Fibroblast of the conjunctiva (primary cell): ENCODE data around the gene SLC26A2.

Source experiments
- DNase-seq: peaks from one replicate; pipeline ENCODE4 v3.0.0-alpha.2; 2010; ENCODE audit warnings: low read depth

The SLC26A2 gene

DNA sequence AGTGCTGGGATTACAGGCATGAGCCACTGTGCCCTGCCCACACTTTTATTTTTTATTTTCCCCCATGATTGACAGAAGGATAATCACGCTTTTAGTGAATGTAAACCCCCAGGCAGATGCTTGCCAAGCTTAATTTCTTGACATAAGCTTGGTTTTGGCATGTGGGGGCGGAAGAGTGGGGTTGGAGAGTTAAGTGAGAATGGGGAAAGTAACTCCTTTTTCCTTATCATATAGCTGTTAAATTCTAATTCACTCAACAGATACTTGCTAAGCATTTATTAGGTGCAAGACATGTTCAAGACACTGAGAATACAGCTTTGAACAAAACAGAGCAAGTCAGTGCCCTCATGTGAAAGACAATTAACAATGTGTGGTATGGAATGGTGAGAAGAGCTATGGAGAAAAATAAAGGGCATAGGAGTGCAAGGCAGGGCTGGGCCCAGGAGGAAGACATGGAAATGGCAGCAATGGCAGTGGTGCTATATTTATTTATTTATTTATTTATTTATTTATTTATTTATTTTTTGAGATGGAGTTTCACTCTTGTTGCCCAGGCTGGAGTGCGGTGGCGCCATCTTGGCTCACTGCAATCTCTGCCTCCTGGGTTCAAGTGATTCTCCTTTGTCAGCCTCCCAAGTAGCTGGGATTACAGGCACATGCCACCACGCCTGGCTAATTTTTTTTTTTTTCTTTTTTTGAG, 2.2 kb downstream of the SLC26A2 start:
- DNase-seq, result no peak

DNA sequence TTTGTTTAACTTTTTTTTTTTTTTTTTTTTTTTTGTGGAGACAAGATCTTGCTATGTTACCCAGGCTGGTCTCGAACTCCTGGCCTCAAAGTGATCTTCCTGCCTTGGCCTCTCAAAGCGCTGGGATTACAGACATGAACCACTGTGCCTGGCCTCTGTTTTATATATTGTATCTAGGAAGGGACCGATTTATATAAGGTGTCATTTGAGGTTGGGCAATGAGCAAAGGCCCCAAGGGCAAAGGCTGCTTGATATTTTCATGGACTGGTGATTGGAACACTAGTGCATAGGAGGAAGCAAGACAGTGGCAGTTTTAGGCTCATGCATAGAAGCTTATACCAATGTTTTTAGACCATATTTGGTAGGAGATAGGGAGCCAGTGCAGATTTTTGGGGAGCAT, 3.2 kb downstream of the SLC26A2 start:
- DNase-seq, result no peak

GRCh38 chr5:149966946-149967345, 6.4 kb downstream of the SLC26A2 start:
- no peak for DNase-seq

DNA sequence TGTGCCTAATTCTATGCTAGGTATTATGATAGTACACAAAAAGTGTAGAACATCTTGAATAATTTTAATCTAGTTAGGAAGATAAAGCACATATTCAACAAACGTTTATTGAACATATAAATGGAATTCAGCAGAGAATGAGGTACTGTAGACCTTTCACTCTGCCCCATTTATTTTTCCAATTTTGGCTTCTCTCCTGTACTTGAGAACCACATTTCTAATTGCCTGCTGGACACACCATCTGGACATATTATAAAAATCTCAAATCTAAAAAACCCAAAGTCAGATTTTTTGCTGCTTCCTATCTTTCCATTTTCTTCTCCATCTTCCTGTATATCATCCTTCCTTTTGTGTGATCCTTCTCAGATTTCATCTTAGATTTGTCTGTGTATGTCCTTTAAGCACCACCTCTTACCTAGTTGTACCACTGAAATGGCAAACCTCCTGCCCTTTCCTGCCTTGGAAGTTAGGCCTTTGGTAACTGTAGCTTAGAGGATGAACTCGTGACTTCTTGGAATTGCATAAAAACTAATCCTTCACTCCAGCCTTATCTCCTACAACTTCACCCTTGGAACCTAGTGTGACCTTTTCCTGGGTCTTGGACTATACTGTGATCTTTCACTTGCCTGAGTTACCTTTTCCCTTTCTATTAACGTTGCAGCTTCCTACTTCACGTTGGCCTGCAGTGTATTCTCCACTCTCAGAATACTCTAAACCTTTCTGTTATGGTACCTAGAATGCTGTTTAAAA, 8.8 kb downstream of the SLC26A2 start:
- no peak for DNase-seq

DNA sequence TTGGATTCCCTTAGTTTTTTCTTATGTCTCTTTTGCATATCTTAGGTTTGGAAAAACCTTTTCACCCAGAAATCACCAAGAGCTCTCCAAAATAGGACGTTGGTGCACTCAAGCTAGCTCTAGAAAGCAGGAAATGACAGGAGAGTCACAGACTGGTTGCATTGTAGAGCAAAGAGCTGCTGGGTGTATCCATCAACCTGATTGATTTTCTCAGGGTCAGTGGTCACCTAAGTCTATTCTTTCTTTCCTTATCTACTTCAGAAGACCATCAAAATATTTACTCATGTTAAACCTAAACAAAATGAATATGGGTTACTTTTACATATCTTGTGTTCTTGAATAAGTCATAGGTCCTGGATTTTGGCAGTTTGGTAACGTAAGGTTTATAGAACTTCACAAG, 14.9 kb downstream of the SLC26A2 start:
- no peak for DNase-seq

DNA sequence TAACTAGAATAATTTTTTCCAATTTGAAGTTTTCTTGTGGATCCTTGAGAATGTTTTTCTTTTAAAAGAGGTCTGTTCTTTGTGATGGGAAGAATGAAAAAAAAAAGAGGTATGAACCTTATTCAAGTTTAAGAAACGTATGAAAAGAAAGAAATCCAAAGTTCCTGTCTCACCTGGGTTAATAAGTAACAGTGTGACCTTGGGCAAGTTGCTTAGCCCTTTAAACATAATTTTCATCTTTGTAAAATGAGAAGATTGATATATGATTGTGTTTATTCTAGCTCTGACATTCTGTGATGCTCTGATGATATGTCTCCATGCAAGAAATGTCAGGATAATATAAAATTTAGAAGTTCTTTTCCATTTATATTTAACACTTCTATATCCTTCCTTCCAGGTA, 19.3 kb downstream of the SLC26A2 start:
- DNase-seq, result no peak

DNA sequence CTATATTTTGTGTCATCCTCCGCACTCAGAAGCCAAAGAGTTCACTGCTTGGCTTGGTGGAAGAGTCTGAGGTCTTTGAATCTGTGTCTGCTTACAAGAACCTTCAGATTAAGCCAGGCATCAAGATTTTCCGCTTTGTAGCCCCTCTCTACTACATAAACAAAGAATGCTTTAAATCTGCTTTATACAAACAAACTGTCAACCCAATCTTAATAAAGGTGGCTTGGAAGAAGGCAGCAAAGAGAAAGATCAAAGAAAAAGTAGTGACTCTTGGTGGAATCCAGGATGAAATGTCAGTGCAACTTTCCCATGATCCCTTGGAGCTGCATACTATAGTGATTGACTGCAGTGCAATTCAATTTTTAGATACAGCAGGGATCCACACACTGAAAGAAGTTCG, 20.6 kb downstream of the SLC26A2 start:
- no peak for DNase-seq

DNA sequence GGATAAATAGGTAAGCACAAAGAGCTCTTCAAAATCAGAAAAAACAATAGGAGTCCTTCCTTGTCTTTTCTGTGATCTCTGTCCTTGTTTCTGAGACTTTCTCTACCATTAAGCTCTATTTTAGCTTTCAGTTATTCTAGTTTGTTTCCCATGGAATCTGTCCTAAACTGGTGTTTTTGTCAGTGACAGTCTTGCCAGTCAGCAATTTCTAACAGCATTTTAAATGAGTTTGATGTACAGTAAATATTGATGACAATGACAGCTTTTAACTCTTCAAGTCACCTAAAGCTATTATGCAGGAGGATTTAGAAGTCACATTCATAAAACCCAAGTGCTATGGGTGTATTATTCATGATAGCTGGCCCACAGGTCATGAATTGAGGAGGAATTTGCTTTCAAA, 21.9 kb downstream of the SLC26A2 start:
- DNase-seq, result no peak

DNA sequence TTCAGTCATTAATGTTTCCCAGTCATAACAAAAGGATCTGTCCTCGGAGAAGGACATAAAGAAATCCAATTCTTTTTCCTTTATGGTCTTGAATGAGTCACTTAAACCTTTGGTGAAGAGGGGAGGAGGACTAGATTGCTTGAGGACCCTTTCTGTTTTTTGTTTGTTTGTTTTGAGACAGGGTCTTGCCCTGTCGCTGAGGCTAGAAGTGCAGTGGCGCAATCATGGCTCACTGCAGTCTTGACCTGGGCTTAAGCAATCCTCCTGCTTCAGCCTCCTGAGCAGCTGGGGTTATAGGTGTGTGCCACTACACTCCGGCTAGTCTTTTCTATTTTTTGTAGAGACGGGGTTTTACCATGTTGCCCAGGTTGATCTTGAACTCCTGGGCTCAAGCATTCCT, 27.6 kb downstream of the SLC26A2 start:
- DNase-seq, result no peak

GRCh38 chr5:149990518-149991376, 30.2 kb downstream of the SLC26A2 start:
- peak; percentile 68 for DNase-seq

GRCh38 chr5:149993471-149993870, 32.9 kb downstream of the SLC26A2 start:
- DNase-seq, result no peak

- DNase-seq, result no peak
Observed at GRCh38 chr5:149995385-149996204, 35.0 kb downstream of the SLC26A2 start.

DNA sequence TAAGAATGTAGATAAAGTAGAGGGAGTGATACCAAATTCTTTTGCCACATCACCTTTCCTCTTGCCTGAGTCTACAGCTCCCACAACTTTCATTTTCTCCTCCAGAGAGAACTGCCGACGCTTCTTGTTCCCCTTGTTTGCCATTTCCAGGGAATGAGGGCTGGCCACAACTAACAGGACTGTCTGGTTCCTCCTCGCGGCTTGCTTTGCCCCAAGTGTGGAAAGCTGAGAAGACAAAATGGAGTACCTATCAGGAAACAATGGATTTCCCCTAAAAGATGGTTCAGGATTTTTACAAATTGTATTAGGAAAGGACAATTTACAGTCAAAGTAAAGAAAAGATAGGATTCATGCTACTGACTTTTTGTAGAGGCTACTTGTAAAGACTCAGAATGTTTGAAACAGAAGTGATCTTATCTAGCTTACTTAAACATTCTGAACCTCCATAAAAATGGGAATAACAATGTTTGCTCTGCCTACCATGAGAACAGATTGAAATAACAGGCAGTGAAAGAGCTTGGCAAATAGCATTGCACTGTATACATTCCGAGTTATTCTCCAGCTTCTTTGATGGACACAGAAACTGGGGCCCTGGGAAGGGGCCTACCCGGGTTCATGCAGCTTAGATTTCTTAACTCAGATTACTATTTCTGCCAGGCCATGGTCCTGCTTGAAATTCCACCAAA, 35.8 kb downstream of the SLC26A2 start:
- DNase-seq, result no peak

GRCh38 chr5:149998281-149998680, 37.7 kb downstream of the SLC26A2 start:
- DNase-seq, result no peak

DNA sequence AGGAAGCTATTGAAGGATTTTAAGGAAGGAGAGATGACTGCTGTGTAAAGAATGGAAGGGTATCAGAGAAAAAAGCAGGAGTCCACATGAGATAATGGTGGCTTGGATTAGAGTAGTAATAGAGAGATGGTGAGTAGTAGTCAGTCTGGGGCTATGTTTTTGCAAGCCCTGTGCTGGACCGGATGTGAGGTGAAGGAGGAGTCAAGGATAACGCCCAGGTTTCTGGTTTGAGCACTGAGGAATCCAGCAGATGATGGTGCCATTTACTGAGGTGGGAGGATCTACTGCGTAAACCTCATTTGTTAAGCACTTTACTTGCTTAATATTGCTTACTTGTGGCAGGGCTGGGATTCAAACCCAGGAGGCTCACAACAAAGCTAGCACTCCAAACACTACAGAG, 38.8 kb downstream of the SLC26A2 start:
- DNase-seq, result no peak

DNA sequence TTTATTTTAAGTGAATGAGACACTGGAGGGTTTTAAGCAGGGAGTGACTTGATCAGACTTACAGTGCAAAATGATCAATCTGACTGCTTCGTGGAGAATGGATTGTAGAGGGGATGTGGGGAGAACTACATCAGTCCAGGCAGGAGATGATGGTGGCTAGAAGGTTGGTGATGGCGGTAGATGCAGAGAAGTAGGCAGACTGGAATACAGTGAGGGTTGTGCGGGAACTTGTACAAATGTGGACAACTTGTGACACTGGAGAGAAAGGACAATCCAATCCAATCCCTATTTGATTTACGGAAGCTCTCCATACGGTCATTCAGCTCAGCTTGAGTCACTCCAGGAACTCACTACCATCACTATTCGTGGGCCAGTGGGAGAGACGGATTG, 39.3 kb downstream of the SLC26A2 start:
- DNase-seq, result no peak

- DNase-seq, result peak; percentile 91
Observed at GRCh38 chr5:150000256-150000989, 39.9 kb downstream of the SLC26A2 start, which contains the start of the genes HMGXB3 and TIGD6. Gene HMGXB3 (plus strand): TSS chr5:150000739. CDS start chr5:150004853, 4,114 bp downstream. Gene TIGD6 (minus strand): TSS chr5:150000654. CDS start chr5:149996348, 4,306 bp downstream.

GRCh38 chr5:150000990-150001659, 40.6 kb downstream of the SLC26A2 start:
- no peak for DNase-seq

- peak; percentile 51 for DNase-seq
Observed at GRCh38 chr5:150001660-150002486, 41.3 kb downstream of the SLC26A2 start.
